Measurements from ENCODE around the gene LYZL2.

DNA sequence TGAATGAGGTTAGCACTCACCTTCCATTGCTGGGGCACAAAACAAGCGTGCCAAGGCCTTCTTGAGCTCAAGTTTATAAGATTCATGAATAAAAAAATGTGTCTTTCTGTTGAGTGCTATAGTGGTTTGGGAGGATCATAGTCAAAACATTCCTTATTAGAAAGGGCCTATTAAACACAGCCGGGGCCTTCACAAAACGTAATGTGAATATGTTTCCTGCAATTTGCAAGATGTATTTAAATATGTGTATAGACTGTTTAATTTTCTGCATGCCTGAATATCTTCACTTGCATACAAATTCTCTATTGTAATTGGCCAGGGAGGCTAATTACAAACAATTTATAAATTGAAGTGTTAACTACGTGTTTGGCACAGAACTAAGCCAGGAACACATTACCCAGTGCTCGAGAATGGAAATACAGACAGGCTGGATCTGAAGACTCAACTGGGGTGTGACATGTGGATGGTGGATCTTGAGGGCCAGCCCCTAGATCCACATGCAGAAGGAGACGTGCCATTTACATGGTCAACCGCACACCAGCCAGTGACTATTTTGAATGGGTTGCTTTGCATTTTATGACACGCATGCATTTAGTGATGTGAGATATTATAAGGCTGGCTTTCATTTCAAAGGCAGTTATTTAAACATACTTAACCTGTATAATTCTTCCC is 31.3 kb downstream of the LYZL2 start:
- TF ChIP-seq, protein P1, sequence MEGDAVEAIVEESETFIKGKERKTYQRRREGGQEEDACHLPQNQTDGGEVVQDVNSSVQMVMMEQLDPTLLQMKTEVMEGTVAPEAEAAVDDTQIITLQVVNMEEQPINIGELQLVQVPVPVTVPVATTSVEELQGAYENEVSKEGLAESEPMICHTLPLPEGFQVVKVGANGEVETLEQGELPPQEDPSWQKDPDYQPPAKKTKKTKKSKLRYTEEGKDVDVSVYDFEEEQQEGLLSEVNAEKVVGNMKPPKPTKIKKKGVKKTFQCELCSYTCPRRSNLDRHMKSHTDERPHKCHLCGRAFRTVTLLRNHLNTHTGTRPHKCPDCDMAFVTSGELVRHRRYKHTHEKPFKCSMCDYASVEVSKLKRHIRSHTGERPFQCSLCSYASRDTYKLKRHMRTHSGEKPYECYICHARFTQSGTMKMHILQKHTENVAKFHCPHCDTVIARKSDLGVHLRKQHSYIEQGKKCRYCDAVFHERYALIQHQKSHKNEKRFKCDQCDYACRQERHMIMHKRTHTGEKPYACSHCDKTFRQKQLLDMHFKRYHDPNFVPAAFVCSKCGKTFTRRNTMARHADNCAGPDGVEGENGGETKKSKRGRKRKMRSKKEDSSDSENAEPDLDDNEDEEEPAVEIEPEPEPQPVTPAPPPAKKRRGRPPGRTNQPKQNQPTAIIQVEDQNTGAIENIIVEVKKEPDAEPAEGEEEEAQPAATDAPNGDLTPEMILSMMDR (IDR thresholded peaks at IDR 0.05; ENCODE audit: low read length) = no peak
- no peak for TF ChIP-seq EZH2 (optimal IDR thresholded peaks at IDR 0.05; ENCODE audit: low read depth, low read length)
